Lower leg skin (tissue), 3 donors: Measurements from ENCODE around the gene PCDH15.

Source experiments
- CTCF ChIP-seq, 3 donors: fragments of 450-650 bp; IDR thresholded peaks; one replicate each; pipeline ENCODE4 v1.5.1; 2016; ENCODE audit warnings: antibody characterized with exemption in 3 of 3, mild to moderate bottlenecking in 3 of 3, moderate library complexity in 2 of 3
- POLR2A ChIP-seq, 2 donors: fragments of 450-650 bp; IDR thresholded peaks; one replicate each; pipeline ENCODE4 v1.6.1; 2016 to 2017; ENCODE audit warnings: antibody characterized with exemption in 2 of 2, mild to moderate bottlenecking in 1 of 2, moderate library complexity in 1 of 2

GRCh38 chr10:53930648-53931047 is 870.4 kb downstream of the PCDH15 start:
- TF ChIP-seq POLR2A (IDR thresholded peaks at IDR 0.05) (no peak), CTCF (IDR thresholded peaks at IDR 0.05) (no peak)
